Measurements from ENCODE around the gene PRPSAP2. TPM values are rescaled to one million over a fixed set of nuclear protein-coding genes. Genes with fewer than 3 reads are reported as not detected.
"Not testable (repeated sequence)": the region's sequence is repeated elsewhere in the genome, so short reads cannot be mapped to it uniquely, and the experiment has no call there.

PRPSAP2 gene
- polyA plus RNA-seq, 1 donor from 2014 or later, result 358 TPM

- H3K27me3 ChIP-seq (ENCODE audit: insufficient read depth, low read depth, low read length), result no peaks in the 10 kb centered on the region
- no peak overlapping the region for H3K27ac ChIP-seq (ENCODE audit: low read length)
- H3K4me3 ChIP-seq (ENCODE audit: low read length), result no peak overlapping the region
- no peaks in the 10 kb centered on the region for H3K9me2 ChIP-seq (ENCODE audit: insufficient read depth, low read length)
- no peaks in the 10 kb centered on the region for H3K36me3 ChIP-seq (ENCODE audit: insufficient read depth, low read length)
- no peaks in the 10 kb centered on the region for H4K20me1 ChIP-seq (ENCODE audit: insufficient read depth)
- no peak overlapping the region for H2AFZ ChIP-seq (ENCODE audit: low read depth, low read length)
- no peaks in the 10 kb centered on the region for H3K9me3 ChIP-seq (ENCODE audit: low read length)
- H3K9ac ChIP-seq (ENCODE audit: low read length), result no peak overlapping the region
- peaks cover 55% of the 10 kb centered on the region for H3K79me2 ChIP-seq (replicated peaks; ENCODE audit: insufficient read depth, low read length)
- peaks cover 5% of the 10 kb centered on the region for H3F3A ChIP-seq (ENCODE audit: insufficient read depth, low read length, poor library complexity, severe bottlenecking)
- TF ChIP-seq POLR2AphosphoS5 (IDR thresholded peaks at IDR 0.05) (no peak), SMC3 (conservative IDR thresholded peaks at IDR 0.05; ENCODE audit: poor library complexity) (no peak), MXI1 (conservative IDR thresholded peaks at IDR 0.05; ENCODE audit: poor library complexity, severe bottlenecking) (no peak), TAF1 (IDR thresholded peaks at IDR 0.05; ENCODE audit: low read depth) (no peak), RAD21 (conservative IDR thresholded peaks at IDR 0.05) (no peak), EZH2 (IDR thresholded peaks at IDR 0.05; ENCODE audit: borderline replicate concordance, insufficient read depth, low read length, poor library complexity, severe bottlenecking) (no peak)
- TF ChIP-seq, protein P1, sequence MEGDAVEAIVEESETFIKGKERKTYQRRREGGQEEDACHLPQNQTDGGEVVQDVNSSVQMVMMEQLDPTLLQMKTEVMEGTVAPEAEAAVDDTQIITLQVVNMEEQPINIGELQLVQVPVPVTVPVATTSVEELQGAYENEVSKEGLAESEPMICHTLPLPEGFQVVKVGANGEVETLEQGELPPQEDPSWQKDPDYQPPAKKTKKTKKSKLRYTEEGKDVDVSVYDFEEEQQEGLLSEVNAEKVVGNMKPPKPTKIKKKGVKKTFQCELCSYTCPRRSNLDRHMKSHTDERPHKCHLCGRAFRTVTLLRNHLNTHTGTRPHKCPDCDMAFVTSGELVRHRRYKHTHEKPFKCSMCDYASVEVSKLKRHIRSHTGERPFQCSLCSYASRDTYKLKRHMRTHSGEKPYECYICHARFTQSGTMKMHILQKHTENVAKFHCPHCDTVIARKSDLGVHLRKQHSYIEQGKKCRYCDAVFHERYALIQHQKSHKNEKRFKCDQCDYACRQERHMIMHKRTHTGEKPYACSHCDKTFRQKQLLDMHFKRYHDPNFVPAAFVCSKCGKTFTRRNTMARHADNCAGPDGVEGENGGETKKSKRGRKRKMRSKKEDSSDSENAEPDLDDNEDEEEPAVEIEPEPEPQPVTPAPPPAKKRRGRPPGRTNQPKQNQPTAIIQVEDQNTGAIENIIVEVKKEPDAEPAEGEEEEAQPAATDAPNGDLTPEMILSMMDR (IDR thresholded peaks at IDR 0.05; ENCODE audit: poor library complexity, severe bottlenecking), result no peak
- no peak overlapping the region for H3K4me2 ChIP-seq (ENCODE audit: low read length)
These were observed 4.1 kb downstream of the PRPSAP2 start for GRCh38 chr17:18862011-18862410.

DNA sequence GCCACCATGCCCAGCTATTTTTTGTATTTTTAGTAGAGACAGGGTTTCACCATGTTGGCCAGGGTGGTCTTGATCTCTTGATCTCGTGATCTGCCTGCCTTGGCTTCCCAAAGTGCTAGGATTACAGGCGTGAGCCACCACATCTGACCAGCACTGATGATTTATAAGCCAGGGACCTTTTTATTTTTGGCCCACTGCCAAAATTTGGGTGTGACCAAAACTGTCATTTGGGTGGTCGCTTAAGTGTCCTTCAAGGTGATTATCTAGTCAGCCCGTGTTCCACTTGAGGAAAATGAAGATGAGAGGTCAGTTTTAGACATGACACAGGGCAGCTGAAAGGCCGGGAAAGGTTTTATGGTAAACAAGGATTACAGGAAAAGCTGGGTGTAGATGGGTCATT lies 7.1 kb downstream of the PRPSAP2 start:
- H3K27ac ChIP-seq (ENCODE audit: low read length); H3K36me3 ChIP-seq (ENCODE audit: insufficient read depth, low read length); H3K9ac ChIP-seq (ENCODE audit: low read length); H3K9me2 ChIP-seq (ENCODE audit: insufficient read depth, low read length); H3F3A ChIP-seq (ENCODE audit: insufficient read depth, low read length, poor library complexity, severe bottlenecking); H4K20me1 ChIP-seq (ENCODE audit: insufficient read depth); H3K9me3 ChIP-seq (ENCODE audit: low read length); H3K4me3 ChIP-seq (ENCODE audit: low read length); H3K4me2 ChIP-seq (ENCODE audit: low read length); H2AFZ ChIP-seq (ENCODE audit: low read depth, low read length); H3K27me3 ChIP-seq (ENCODE audit: insufficient read depth, low read depth, low read length): not testable (repeated sequence)
- peaks cover 38% of the 10 kb centered on the region for H3K79me2 ChIP-seq (replicated peaks; ENCODE audit: insufficient read depth, low read length)

DNA sequence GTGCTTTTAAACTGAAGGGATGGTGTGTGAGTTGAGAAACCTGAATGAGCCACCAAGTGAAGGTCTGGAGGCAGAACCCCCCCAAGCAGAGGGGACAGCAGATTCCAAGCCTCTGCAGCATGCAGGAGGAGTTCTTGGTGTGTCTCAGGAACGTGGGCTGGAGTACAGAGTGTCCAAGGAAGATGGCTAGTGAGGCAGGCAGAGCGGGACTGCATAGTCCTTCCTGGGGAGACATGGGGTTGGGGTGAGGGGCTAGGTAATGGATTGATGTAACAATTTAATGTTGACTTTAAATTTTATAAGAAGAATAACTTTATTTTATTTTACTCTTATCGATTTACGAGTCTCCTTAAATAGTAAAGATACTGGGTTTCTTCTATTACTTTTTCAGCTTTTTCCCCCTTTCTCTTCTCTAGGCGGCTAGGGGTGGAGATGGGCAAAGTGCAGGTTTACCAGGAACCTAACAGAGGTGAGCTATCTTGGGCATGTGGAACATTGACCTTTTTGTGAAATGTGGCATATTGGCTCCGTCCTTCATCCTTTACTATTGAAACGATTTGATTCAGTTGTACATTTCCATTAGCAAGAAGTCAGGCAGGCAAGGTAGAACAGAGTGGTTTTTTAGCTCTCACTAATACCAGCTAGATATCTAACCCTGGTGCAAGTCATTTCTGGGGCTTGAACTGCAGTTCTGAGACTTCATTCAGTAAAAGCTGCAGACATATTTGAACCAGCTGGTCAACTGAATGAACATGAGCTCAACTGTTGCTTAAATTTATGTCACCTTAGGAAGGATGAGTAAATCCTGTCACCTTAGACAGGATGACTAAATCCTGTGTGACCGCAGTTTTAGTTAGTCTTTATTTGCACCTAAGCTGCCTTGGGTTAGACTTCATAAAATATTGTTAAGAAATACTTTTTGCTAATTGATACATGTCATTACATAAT lies 9.2 kb downstream of the PRPSAP2 start:
- Histone ChIP-seq H3K79me2 (replicated peaks; ENCODE audit: insufficient read depth, low read length) (peaks cover 19% of the 10 kb centered on the region), H3K4me2 (ENCODE audit: low read length) (no peak overlapping the region), H2AFZ (ENCODE audit: low read depth, low read length) (no peak overlapping the region), H4K20me1 (ENCODE audit: insufficient read depth) (no peaks in the 10 kb centered on the region), H3K9me3 (ENCODE audit: low read length) (no peaks in the 10 kb centered on the region), H3F3A (ENCODE audit: insufficient read depth, low read length, poor library complexity, severe bottlenecking) (no peaks in the 10 kb centered on the region), H3K36me3 (ENCODE audit: insufficient read depth, low read length) (no peaks in the 10 kb centered on the region), H3K9me2 (ENCODE audit: insufficient read depth, low read length) (no peaks in the 10 kb centered on the region), H3K9ac (ENCODE audit: low read length) (no peak overlapping the region), H3K4me3 (ENCODE audit: low read length) (no peak overlapping the region), H3K27me3 (ENCODE audit: insufficient read depth, low read depth, low read length) (no peaks in the 10 kb centered on the region), H3K27ac (ENCODE audit: low read length) (no peak overlapping the region)
- TF ChIP-seq SMC3 (conservative IDR thresholded peaks at IDR 0.05; ENCODE audit: poor library complexity) (no peak), REST (IDR thresholded peaks at IDR 0.05; ENCODE audit: borderline replicate concordance) (no peak), POLR2AphosphoS5 (IDR thresholded peaks at IDR 0.05) (no peak), MXI1 (conservative IDR thresholded peaks at IDR 0.05; ENCODE audit: poor library complexity, severe bottlenecking) (no peak)

All from neural cell (in vitro differentiated cells).